Right lobe of liver (tissue), 6 donors: ENCODE data around the gene SNRPA. TPM values are rescaled to one million over a fixed set of nuclear protein-coding genes. Genes with fewer than 3 reads are reported as not detected.

Experiments
- ATAC-seq, 4 donors: fragments of 200-7000 bp; cut with Tn5 transposase; one replicate each; pipeline ENCODE4 v1.9.1; 2020; ENCODE audit warnings: mild to moderate bottlenecking in 4 of 4, moderate library complexity in 4 of 4
- DNase-seq, 3 donors: peaks; one replicate each; pipeline ENCODE4 v3.0.0-alpha.2; 2020
- H3K27ac ChIP-seq, 3 donors: fragments of 200-600 bp; one replicate each; pipeline ENCODE4 v1.8.0; 2022
- H3K27me3 ChIP-seq, 2 donors: fragments of 200-600 bp; one replicate each; pipeline ENCODE4 v1.8.0; 2022
- H3K36me3 ChIP-seq, 4 donors: fragments of 200-600 bp; sonication (generic) in 1 of 4; one replicate each; pipeline versions ENCODE4 v1.5.1 to v1.8.0; 2017 to 2022; ENCODE audit warnings: control low read depth in 1 of 4
- H3K4me1 ChIP-seq, 4 donors: fragments of 200-600 bp; sonication (generic) in 1 of 4; one replicate each; pipeline versions ENCODE4 v1.5.1 to v1.8.0; 2017 to 2022; ENCODE audit warnings: control low read depth in 1 of 4
- H3K4me3 ChIP-seq, 3 donors: fragments of 200-600 bp; one replicate each; pipeline ENCODE4 v1.8.0; 2022
- H3K9me3 ChIP-seq, 4 donors: fragments of 200-600 bp; sonication (generic) in 1 of 4; one replicate each; pipeline versions ENCODE4 v1.5.1 to v1.8.0; 2017 to 2022; ENCODE audit warnings: control low read depth in 1 of 4
- POLR2A ChIP-seq: fragments of 450-650 bp; IDR thresholded peaks from one replicate; pipeline ENCODE4 v1.6.1; 2017; ENCODE audit warnings: antibody characterized with exemption, mild to moderate bottlenecking
- WGBS: methylation state at CpG from one replicate; pipeline ENCODE4 v1.1.6; 2018; ENCODE audit warnings: low coverage, low lambda C conversion rate; ENCODE audit not compliant: insufficient coverage; ENCODE audit errors: missing lambda C conversion rate; 5-methylcytosine and 5-hydroxymethylcytosine counted together
- intact Hi-C, 2 donors: fragments of 100-400 bp; cut with DNase I; formaldehyde crosslinking; loops; one replicate each; pipeline versions ENCODE4 v1.11.2 to v1.14.1; 2022
- total RNA-seq, 6 experiments: library from RNA; depleted of rRNA in 2 of 6; stranded (reverse); fragments of >200 nt in 2 of 6; fragmentation: NEBNext Ultra II Directional in 3 of 6; extraction: Animal tissue kit (Norgen Biotek cat#: 25700) in 3 of 6; gene quantifications; one replicate each; pipeline versions ENCODE4 v1.1.0 to v1.2.4, GENCODE V29; 2016 to 2023
- TF ChIP-seq, protein P1 (sequence below), 4 donors: fragments of 200-600 bp in 3 of 4; fragments of 450-650 bp in 1 of 4; IDR thresholded peaks; one replicate each; pipeline versions ENCODE4 v1.5.1 to v1.8.0; 2016 to 2022; ENCODE audit warnings: antibody characterized with exemption in 4 of 4, mild to moderate bottlenecking in 2 of 4
- donor health status: DM: no; HTN: yes; CAD: no.
- donor health status: DM: no; HTN: no; CAD: no.
- donor health status: DM: no; HTN: no; CAD: no.
- donor health status: DM: no; HTN: yes; CAD: no.
- donor health status: DM: no; HTN: yes; CAD: no.

SNRPA gene
- total RNA-seq, 6 experiments from 2014 or later = 21.4 to 33.1 (median 24.7) TPM

- ATAC-seq = no peak
- H3K27me3 ChIP-seq = no peaks in the 10 kb centered on the region
- intact Hi-C loops = no loop called here
- WGBS = 95% methylated on average over 10 of the region's 10 CpGs
- no peaks in the 10 kb centered on the region for H3K36me3 ChIP-seq
- H3K9me3 ChIP-seq = no peaks in the 10 kb centered on the region
- DNase-seq = no peak
- no peak overlapping the region for H3K4me3 ChIP-seq
- no peak overlapping the region for H3K27ac ChIP-seq
- TF ChIP-seq, protein P1, sequence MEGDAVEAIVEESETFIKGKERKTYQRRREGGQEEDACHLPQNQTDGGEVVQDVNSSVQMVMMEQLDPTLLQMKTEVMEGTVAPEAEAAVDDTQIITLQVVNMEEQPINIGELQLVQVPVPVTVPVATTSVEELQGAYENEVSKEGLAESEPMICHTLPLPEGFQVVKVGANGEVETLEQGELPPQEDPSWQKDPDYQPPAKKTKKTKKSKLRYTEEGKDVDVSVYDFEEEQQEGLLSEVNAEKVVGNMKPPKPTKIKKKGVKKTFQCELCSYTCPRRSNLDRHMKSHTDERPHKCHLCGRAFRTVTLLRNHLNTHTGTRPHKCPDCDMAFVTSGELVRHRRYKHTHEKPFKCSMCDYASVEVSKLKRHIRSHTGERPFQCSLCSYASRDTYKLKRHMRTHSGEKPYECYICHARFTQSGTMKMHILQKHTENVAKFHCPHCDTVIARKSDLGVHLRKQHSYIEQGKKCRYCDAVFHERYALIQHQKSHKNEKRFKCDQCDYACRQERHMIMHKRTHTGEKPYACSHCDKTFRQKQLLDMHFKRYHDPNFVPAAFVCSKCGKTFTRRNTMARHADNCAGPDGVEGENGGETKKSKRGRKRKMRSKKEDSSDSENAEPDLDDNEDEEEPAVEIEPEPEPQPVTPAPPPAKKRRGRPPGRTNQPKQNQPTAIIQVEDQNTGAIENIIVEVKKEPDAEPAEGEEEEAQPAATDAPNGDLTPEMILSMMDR (IDR thresholded peaks at IDR 0.05) = no peak
- no peak for TF ChIP-seq POLR2A
- peaks cover 0 to 12% (median 0%) of the 10 kb centered on the region in 4 donors for H3K4me1 ChIP-seq
These were observed 24.6 kb downstream of the SNRPA start for GRCh38 chr19:40775632-40776022.

- 76% methylated on average over 7 of the region's 7 CpGs for WGBS
- intact Hi-C loops = no loop called here
These were observed 25.4 kb downstream of the SNRPA start for GRCh38 chr19:40776364-40776763.

DNA sequence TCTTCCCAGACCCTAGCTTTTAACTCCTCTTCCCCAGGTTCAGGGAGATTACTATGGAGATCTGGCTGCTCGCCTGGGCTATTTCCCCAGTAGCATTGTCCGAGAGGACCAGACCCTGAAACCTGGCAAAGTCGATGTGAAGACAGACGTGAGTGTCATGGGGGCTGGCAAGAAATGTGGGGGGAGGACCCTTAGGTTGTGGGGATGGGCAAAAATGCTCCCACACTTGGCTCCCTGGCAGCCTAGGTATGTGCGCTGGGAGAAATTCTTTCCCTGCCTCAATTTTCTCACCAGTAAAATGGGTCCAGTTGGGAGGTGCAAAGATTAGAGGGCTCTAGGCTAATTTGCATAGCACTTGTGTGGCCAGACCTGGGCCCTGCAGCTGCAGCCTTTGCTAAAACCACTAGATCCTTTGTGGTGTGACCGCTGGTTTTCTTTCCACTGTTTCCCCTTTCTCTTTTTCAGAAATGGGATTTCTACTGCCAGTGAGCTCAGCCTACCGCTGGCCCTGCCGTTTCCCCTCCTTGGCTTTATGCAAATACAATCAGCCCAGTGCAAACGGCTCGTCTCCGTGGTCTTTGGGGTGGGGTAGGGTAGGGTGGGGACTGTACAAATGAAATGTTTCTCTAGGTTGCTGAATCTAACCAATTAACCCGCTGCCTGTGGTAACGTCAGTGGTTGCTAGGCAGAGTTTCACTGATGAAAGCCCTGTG, 26.1 kb downstream of the SNRPA start:
- intact Hi-C loops = no loop called here
- H3K9me3 ChIP-seq = no peaks in the 10 kb centered on the region
- WGBS = 6% methylated on average over 11 of the region's 13 CpGs
- no peaks in the 10 kb centered on the region for H3K36me3 ChIP-seq
- peak overlapping the region; percentile 78 to 93 (median 89) for H3K27ac ChIP-seq
- H3K4me1 ChIP-seq = peaks cover 0 to 12% (median 0%) of the 10 kb centered on the region in 4 donors
- peak overlapping the region; percentile 52 to 93 (median 77) for H3K4me3 ChIP-seq
- TF ChIP-seq POLR2A = no peak
- TF ChIP-seq, protein P1 (IDR thresholded peaks at IDR 0.05) = no peak
- no peaks in the 10 kb centered on the region for H3K27me3 ChIP-seq
- ATAC-seq (peak; percentile 74 to 79 (median 76)), DNase-seq (peak; percentile 77 to 86 (median 83))

More at GRCh38 chr19:40776364-40776763, 25.4 kb downstream of the SNRPA start:
- no peak for DNase-seq
- Histone ChIP-seq H3K27me3 (no peaks in the 10 kb centered on the region), H3K36me3 (no peaks in the 10 kb centered on the region), H3K4me3 (no peak overlapping the region), H3K4me1 (peaks cover 0 to 12% (median 0%) of the 10 kb centered on the region in 4 donors), H3K27ac (peak overlapping the region in 2 of 3 donors; percentile 89 to 93), H3K9me3 (no peaks in the 10 kb centered on the region)
- no peak for ATAC-seq
- TF ChIP-seq, protein P1 (IDR thresholded peaks at IDR 0.05) = no peak
- no peak for TF ChIP-seq POLR2A

GRCh38 chr19:40777645-40777936, 26.6 kb downstream of the SNRPA start:
- Histone ChIP-seq H3K36me3 (no peaks in the 10 kb centered on the region), H3K27ac (peak overlapping the region; percentile 78 to 93 (median 89)), H3K4me1 (peaks cover 0 to 12% (median 0%) of the 10 kb centered on the region in 4 donors), H3K27me3 (no peaks in the 10 kb centered on the region), H3K4me3 (peak overlapping the region; percentile 52 to 93 (median 77)), H3K9me3 (no peaks in the 10 kb centered on the region)
- intact Hi-C loops = no loop called here
- WGBS = 0% methylated on average over 9 of the region's 10 CpGs
- DNase-seq (no peak), ATAC-seq (no peak)
- TF ChIP-seq, protein P1 (IDR thresholded peaks at IDR 0.05) = no peak
- no peak for TF ChIP-seq POLR2A
